HepG2 (cell line): ENCODE results near the gene MTRR.

ENCODE experiments used
- CREB1 ChIP-seq, 2 experiments: fragments of 450-650 bp in 1 of 2; IDR thresholded peaks; 2 replicates each; pipeline ENCODE4 v1.6.1; 2016 to 2017; ENCODE audit warnings: control low read depth in 1 of 2, mild to moderate bottlenecking in 1 of 2, missing compliant biosample characterization in 1 of 2, missing genetic modification characterization in 1 of 2
- EP300 ChIP-seq, 3 experiments: sonication (generic) in 1 of 3; formaldehyde crosslinking in 1 of 3; IDR thresholded peaks; 2 replicates each; pipeline versions ENCODE4 v1.5.1 to v1.6.1; 2011 to 2020; ENCODE audit warnings: low read depth in 2 of 3, low read length in 2 of 3, borderline replicate concordance in 1 of 3, improper control_type of control experiment in 1 of 3, mild to moderate bottlenecking in 1 of 3, missing genetic modification reagents in 1 of 3, moderate library complexity in 1 of 3
- FOXA1 ChIP-seq, 2 experiments: fragments of 450-650 bp in 1 of 2; sonication (generic) in 1 of 2; formaldehyde crosslinking in 1 of 2; IDR thresholded peaks; 2 replicates each; pipeline versions ENCODE4 v1.4.0 to v1.6.1; 2016 to 2020; ENCODE audit warnings: missing genetic modification reagents in 1 of 2
- FOXM1 ChIP-seq: sonication (generic); formaldehyde crosslinking; IDR thresholded peaks from 2 replicates; pipeline ENCODE4 v1.5.0; 2020; ENCODE audit warnings: missing genetic modification reagents
- KLF11 ChIP-seq: IDR thresholded peaks from 2 replicates; pipeline ENCODE4 v1.6.1; 2016; ENCODE audit warnings: missing compliant biosample characterization
- SUZ12 ChIP-seq: fragments of 150-350 bp; IDR thresholded peaks from 2 replicates; pipeline ENCODE4 v1.6.1; 2014; ENCODE audit warnings: low read depth, low read length
- XRCC5 ChIP-seq: fragments of 200-400 bp; formaldehyde crosslinking; optimal IDR thresholded peaks from 2 replicates; pipeline ENCODE3; 2017; ENCODE audit warnings: mild to moderate bottlenecking, low read length
- ZNF282 ChIP-seq: fragments of 450-650 bp; IDR thresholded peaks from 2 replicates; pipeline ENCODE4 v1.6.1; 2018; ENCODE audit not compliant: partially characterized antibody
- TF ChIP-seq, protein P1 (sequence below): sonication (generic); formaldehyde crosslinking; IDR thresholded peaks from 2 replicates; pipeline ENCODE4 v1.5.0; 2020; ENCODE audit warnings: mild to moderate bottlenecking, missing genetic modification reagents, moderate library complexity

DNA sequence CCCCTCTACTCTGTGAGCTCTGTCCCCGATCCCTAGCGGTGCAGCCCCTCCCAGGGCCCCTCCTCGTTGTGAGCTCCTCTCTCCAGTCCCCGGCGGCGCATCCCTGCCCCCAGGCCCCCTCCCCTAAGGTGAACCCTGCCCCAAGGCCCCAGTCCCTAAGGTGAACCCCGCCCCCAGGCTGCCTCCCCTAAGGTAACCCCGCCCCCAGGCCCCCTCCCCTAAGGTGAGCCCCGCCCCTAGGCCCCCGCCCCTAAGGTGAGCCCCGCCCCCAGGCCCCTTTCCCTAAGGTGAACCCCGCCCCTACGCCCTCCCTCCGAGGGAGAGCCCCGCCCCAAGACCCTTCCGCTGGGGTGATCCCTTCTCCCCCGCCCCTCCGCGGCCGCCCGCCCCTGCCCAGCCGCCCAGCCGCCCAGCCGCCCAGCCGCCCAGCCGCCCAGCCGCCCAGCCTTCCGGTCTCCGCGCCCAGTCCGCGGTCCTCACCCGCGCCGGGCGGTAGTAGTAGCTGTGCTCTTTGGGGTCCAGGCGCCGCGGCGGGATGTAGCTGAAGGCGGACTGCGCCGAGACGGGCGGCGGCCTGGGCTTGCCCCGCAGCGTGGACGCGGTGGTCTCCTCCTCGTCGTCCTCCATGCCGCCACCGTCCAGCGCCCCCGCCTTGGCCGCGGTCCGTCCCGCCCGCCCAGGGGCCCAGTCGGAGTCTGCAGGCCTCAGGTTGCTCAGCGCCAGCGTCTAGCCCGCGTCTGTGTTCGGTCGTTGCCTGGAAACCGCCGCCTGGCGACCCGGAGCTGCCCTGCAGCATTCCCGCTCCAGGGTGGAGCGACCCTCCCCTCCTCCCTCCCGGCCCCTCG, 18.3 kb upstream of the MTRR start, which contains the start of gene CFAP90:
- no peak for TF ChIP-seq SUZ12
- no peak for TF ChIP-seq FOXM1
- no peak for TF ChIP-seq EP300 (IDR thresholded peaks at IDR 0.05; ENCODE audit: low read depth in 2 of 2, low read length in 2 of 2)
- TF ChIP-seq EP300 (CRISPR knock-in tag; IDR thresholded peaks at IDR 0.05; ENCODE audit: borderline replicate concordance) = no peak
- TF ChIP-seq FOXA1 (IDR thresholded peaks at IDR 0.05) = no peak
- no peak for TF ChIP-seq FOXA1 (CRISPR knock-in tag; IDR thresholded peaks at IDR 0.05)
- TF ChIP-seq XRCC5 = no peak
- TF ChIP-seq, protein P1, sequence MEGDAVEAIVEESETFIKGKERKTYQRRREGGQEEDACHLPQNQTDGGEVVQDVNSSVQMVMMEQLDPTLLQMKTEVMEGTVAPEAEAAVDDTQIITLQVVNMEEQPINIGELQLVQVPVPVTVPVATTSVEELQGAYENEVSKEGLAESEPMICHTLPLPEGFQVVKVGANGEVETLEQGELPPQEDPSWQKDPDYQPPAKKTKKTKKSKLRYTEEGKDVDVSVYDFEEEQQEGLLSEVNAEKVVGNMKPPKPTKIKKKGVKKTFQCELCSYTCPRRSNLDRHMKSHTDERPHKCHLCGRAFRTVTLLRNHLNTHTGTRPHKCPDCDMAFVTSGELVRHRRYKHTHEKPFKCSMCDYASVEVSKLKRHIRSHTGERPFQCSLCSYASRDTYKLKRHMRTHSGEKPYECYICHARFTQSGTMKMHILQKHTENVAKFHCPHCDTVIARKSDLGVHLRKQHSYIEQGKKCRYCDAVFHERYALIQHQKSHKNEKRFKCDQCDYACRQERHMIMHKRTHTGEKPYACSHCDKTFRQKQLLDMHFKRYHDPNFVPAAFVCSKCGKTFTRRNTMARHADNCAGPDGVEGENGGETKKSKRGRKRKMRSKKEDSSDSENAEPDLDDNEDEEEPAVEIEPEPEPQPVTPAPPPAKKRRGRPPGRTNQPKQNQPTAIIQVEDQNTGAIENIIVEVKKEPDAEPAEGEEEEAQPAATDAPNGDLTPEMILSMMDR (CRISPR knock-in tag) = peak; percentile 48
- TF ChIP-seq CREB1 (IDR thresholded peaks at IDR 0.05) = no peak
- TF ChIP-seq CREB1 (CRISPR knock-in tag; IDR thresholded peaks at IDR 0.05) = no peak
- TF ChIP-seq KLF11 (CRISPR knock-in tag) = no peak
- no peak for TF ChIP-seq ZNF282
